H9 (cell line): ENCODE measurements around the gene CACHD1. TPM values are rescaled to one million over a fixed set of nuclear protein-coding genes. Genes with fewer than 3 reads are reported as not detected.

Source experiments
- DNase-seq: peaks from one replicate; pipeline ENCODE4 v3.0.0-alpha.2; 2017
- H2AFZ ChIP-seq: one replicate; pipeline ENCODE4 v1.6.1; 2013; ENCODE audit warnings: mild to moderate bottlenecking, low read length, control low read depth, moderate library complexity
- H2AK5ac ChIP-seq: 2 replicates; pipeline ENCODE4 v1.6.1; 2013; ENCODE audit warnings: low read length, control low read depth, mixed read lengths; ENCODE audit not compliant: insufficient read length
- H2BK120ac ChIP-seq: one replicate; pipeline ENCODE4 v1.6.1; 2013; ENCODE audit warnings: low read depth, mild to moderate bottlenecking, low read length, control low read depth, inconsistent platforms; ENCODE audit not compliant: poor library complexity, severe bottlenecking
- H2BK12ac ChIP-seq: 2 replicates; pipeline ENCODE4 v1.6.1; 2013; ENCODE audit warnings: low read length, control low read depth, mixed read lengths, low read depth; ENCODE audit not compliant: insufficient read length
- H2BK15ac ChIP-seq: 2 replicates; pipeline ENCODE4 v1.6.1; 2013; ENCODE audit warnings: low read depth, low read length, control low read depth
- H2BK20ac ChIP-seq: one replicate; pipeline ENCODE4 v1.6.1; 2013; ENCODE audit warnings: low read depth, mild to moderate bottlenecking, low read length, control low read depth, inconsistent platforms; ENCODE audit not compliant: poor library complexity, severe bottlenecking
- H2BK5ac ChIP-seq: 2 replicates; pipeline ENCODE4 v1.6.1; 2013; ENCODE audit warnings: low read length, control low read depth, mixed read lengths; ENCODE audit not compliant: insufficient read length
- H3K14ac ChIP-seq: 2 replicates; pipeline ENCODE4 v1.6.1; 2013; ENCODE audit warnings: low read length, control low read depth; ENCODE audit not compliant: insufficient read depth
- H3K18ac ChIP-seq: 2 replicates; pipeline ENCODE4 v1.6.1; 2013; ENCODE audit warnings: low read depth, mild to moderate bottlenecking, mixed read lengths, low read length, control low read depth; ENCODE audit not compliant: insufficient read length
- H3K23ac ChIP-seq: 2 replicates; pipeline ENCODE4 v1.6.1; 2013; ENCODE audit warnings: low read length, control low read depth, mixed read lengths, low read depth; ENCODE audit not compliant: insufficient read length
- H3K23me2 ChIP-seq: 2 replicates; pipeline ENCODE4 v1.6.1; 2013; ENCODE audit warnings: low read depth, mild to moderate bottlenecking, mixed read lengths, low read length, control low read depth; ENCODE audit not compliant: insufficient read length, poor library complexity, severe bottlenecking
- H3K27ac ChIP-seq: 2 replicates; pipeline ENCODE4 v1.5.1; 2013; ENCODE audit warnings: low read length, control low read depth, mixed read lengths, low read depth; ENCODE audit not compliant: insufficient read length
- H3K27me3 ChIP-seq: 2 replicates; pipeline ENCODE4 v1.6.1; 2013; ENCODE audit warnings: low read length, control low read depth, inconsistent platforms; ENCODE audit not compliant: insufficient read depth
- H3K4ac ChIP-seq: 2 replicates; pipeline ENCODE4 v1.6.1; 2013; ENCODE audit warnings: low read depth, mild to moderate bottlenecking, control low read depth, inconsistent platforms, low read length, moderate library complexity
- H3K4me1 ChIP-seq: 2 replicates; pipeline ENCODE4 v1.6.1; 2013; ENCODE audit warnings: low read length, control low read depth, inconsistent platforms; ENCODE audit not compliant: insufficient read depth
- H3K4me2 ChIP-seq: 2 replicates; pipeline ENCODE4 v1.6.1; 2013; ENCODE audit warnings: low read length, control low read depth, mixed read lengths; ENCODE audit not compliant: insufficient read length, insufficient read depth
- H3K56ac ChIP-seq: 2 replicates; pipeline ENCODE4 v1.6.1; 2013; ENCODE audit warnings: low read depth, mild to moderate bottlenecking, mixed read lengths, low read length, control low read depth; ENCODE audit not compliant: insufficient read length
- H3K79me1 ChIP-seq: 2 replicates; pipeline ENCODE4 v1.6.1; 2013; ENCODE audit warnings: low read depth, mild to moderate bottlenecking, moderate library complexity, low read length, control low read depth, inconsistent platforms; ENCODE audit not compliant: insufficient read depth, poor library complexity, severe bottlenecking
- H3K79me2 ChIP-seq: 2 replicates; pipeline ENCODE4 v1.6.1; 2013; ENCODE audit warnings: low read length, control low read depth, inconsistent platforms; ENCODE audit not compliant: insufficient read depth
- H3K9ac ChIP-seq: 2 replicates; pipeline ENCODE4 v1.6.1; 2013; ENCODE audit warnings: low read length, control low read depth, mixed read lengths; ENCODE audit not compliant: insufficient read length; ENCODE audit errors: extremely low read depth
- H3K9me3 ChIP-seq: one replicate; pipeline ENCODE4 v1.6.1; 2013; ENCODE audit warnings: low read depth, low read length, inconsistent platforms; ENCODE audit not compliant: control insufficient read depth
- H3T11ph ChIP-seq: one replicate; pipeline ENCODE4 v1.6.1; 2013; ENCODE audit warnings: mild to moderate bottlenecking, low read length, control low read depth, inconsistent platforms
- H4K20me1 ChIP-seq: one replicate; pipeline ENCODE4 v1.6.1; 2013; ENCODE audit not compliant: control insufficient read depth, insufficient read length, insufficient read depth
- H4K5ac ChIP-seq: 2 replicates; pipeline ENCODE4 v1.6.1; 2013; ENCODE audit warnings: low read depth, mild to moderate bottlenecking, mixed read lengths, low read length, control low read depth; ENCODE audit not compliant: insufficient read length
- H4K8ac ChIP-seq: replicated peaks from 2 replicates; pipeline ENCODE4 v1.6.1; 2013; ENCODE audit warnings: low read length, control low read depth, mixed read lengths, low read depth; ENCODE audit not compliant: insufficient read length
- H4K91ac ChIP-seq: 2 replicates; pipeline ENCODE4 v1.6.1; 2013; ENCODE audit warnings: low read depth, mild to moderate bottlenecking, moderate library complexity, mixed read lengths, low read length, control low read depth; ENCODE audit not compliant: insufficient read length
- H3K27ac Mint-ChIP-seq, 3 experiments: 2 replicates in 2 of 3; 3 replicates in 1 of 3; pipeline ENCODE4 v1.8.0; 2020 to 2021; ENCODE audit warnings: mixed read lengths in 3 of 3, mild to moderate bottlenecking in 1 of 3, moderate library complexity in 1 of 3
- H3K27me3 Mint-ChIP-seq: 2 replicates; pipeline ENCODE4 v1.8.0; 2021; ENCODE audit warnings: low read depth, mild to moderate bottlenecking, moderate library complexity, mixed read lengths
- H3K36me3 Mint-ChIP-seq, 3 experiments: 2 replicates in 2 of 3; 3 replicates in 1 of 3; pipeline ENCODE4 v1.8.0; 2020 to 2021; ENCODE audit warnings: low read depth in 3 of 3, mixed read lengths in 3 of 3; ENCODE audit not compliant: insufficient read depth in 1 of 3
- H3K4me1 Mint-ChIP-seq, 2 experiments: 2 replicates each; pipeline ENCODE4 v1.8.0; 2020; ENCODE audit warnings: mixed read lengths in 2 of 2
- H3K4me3 Mint-ChIP-seq, 2 experiments: 2 replicates in 1 of 2; 3 replicates in 1 of 2; pipeline ENCODE4 v1.8.0; 2020 to 2021; ENCODE audit warnings: mild to moderate bottlenecking in 2 of 2, mixed read lengths in 2 of 2, moderate library complexity in 1 of 2
- H3K9me3 Mint-ChIP-seq, 2 experiments: 2 replicates in 1 of 2; 3 replicates in 1 of 2; pipeline ENCODE4 v1.8.0; 2020; ENCODE audit warnings: mild to moderate bottlenecking in 2 of 2, mixed read lengths in 2 of 2, moderate library complexity in 1 of 2
- CTCF ChIP-seq: fragments of 200-600 bp; sonication (generic); conservative IDR thresholded peaks from 3 replicates; pipeline ENCODE4 v1.8.0; 2021; ENCODE audit warnings: antibody characterized with exemption, mild to moderate bottlenecking
- total RNA-seq: library from RNA; stranded (reverse); gene quantifications from 2 replicates; pipeline ENCODE4 v1.2.1, GENCODE V29; 2021

Gene CACHD1
- total RNA-seq, 1 experiment from 2014 or later = 94.2 TPM

GRCh38 chr1:64489707-64490106 lies 19.8 kb downstream of the CACHD1 start:
- no peaks in the 10 kb centered on the region for H4K20me1 ChIP-seq
- no peaks in the 10 kb centered on the region for H3K9me3 ChIP-seq
- Mint-ChIP-seq H3K4me1 (peaks cover 82 to 85% of the 10 kb centered on the region in 2 experiments), H3K9me3 (no peaks in the 10 kb centered on the region; a peak in 1 of 5 replicates), H3K27me3 (no peaks in the 10 kb centered on the region), H3K27ac (peak overlapping the region in 2 of 3 experiments; percentile 68 to 70; a peak in 5 of 7 replicates), H3K4me3 (no peak overlapping the region), H3K36me3 (peaks cover 0 to 6% (median 5%) of the 10 kb centered on the region in 3 experiments; a peak in 4 of 7 replicates)
- no peak overlapping the region for H2BK20ac ChIP-seq
- H4K8ac ChIP-seq = no peak overlapping the region
- no peak overlapping the region for H4K5ac ChIP-seq
- no peak overlapping the region for H3T11ph ChIP-seq
- H3K27ac ChIP-seq = no peak overlapping the region
- H3K27me3 ChIP-seq = no peaks in the 10 kb centered on the region
- no peak overlapping the region for H2BK15ac ChIP-seq
- H2BK120ac ChIP-seq = no peak overlapping the region
- H2AFZ ChIP-seq = no peak overlapping the region
- no peak overlapping the region for H3K14ac ChIP-seq
- no peaks in the 10 kb centered on the region for H3K79me1 ChIP-seq
- DNase-seq = no peak
- H3K79me2 ChIP-seq = peaks cover 6% of the 10 kb centered on the region; the same call in 1 of the 2 replicates
- no peak overlapping the region for H3K4ac ChIP-seq
- TF ChIP-seq CTCF = no peak
- H3K56ac ChIP-seq = no peak overlapping the region
- no peak overlapping the region for H3K9ac ChIP-seq
- no peak overlapping the region for H4K91ac ChIP-seq
- no peak overlapping the region for H3K18ac ChIP-seq
- no peaks in the 10 kb centered on the region for H3K23me2 ChIP-seq
- no peak overlapping the region for H2AK5ac ChIP-seq
- H2BK5ac ChIP-seq = no peak overlapping the region
- no peak overlapping the region for H2BK12ac ChIP-seq
- peaks cover 29% of the 10 kb centered on the region for H3K4me1 ChIP-seq
- no peak overlapping the region for H3K4me2 ChIP-seq
- no peak overlapping the region for H3K23ac ChIP-seq
